ENCODE data around the gene OSBPL5. TPM values are rescaled to one million over a fixed set of nuclear protein-coding genes. Genes with fewer than 3 reads are reported as not detected.
"Not testable (repeated sequence)": the region's sequence is repeated elsewhere in the genome, so short reads cannot be mapped to it uniquely, and the experiment has no call there.

OSBPL5 gene
- total RNA-seq, 4 donors from 2014 or later, result 14.1 to 67.6 (median 31.8) TPM

DNA sequence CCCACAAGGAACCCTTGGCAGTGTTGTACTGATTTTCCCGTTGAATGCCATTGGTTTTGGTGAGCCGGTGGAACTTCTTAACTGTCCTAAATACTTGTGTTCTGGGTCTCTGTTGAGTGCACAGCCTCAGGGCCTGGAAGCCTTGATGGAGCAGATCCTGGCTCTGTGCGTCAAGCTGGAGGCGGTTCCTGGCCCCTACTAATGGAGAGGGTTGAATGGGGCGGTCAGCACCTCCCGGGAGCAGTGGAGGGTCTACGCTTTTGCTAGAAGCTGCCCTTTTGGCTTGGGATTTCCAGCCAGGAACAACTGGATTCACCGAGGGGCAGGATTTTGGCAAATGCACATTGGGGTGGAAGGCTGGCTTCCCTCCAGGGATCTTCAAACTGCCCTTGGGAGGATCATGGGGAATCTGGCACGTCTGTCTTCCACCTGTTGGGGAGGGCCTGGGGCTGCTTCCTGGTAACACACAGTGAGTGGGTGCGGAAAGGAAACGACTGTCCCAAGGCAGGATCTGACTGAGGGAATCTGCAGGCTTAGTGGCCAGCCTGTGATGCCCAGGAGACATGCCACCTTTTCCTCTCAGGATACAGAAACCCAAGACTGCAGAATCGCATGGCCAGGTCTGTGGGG lies 6.9 kb upstream of the OSBPL5 start:
- DNase-seq (ENCODE audit: low spot score) (no peak), ATAC-seq (ENCODE audit: low FRiP score) (no peak)
- TF ChIP-seq, protein P1, sequence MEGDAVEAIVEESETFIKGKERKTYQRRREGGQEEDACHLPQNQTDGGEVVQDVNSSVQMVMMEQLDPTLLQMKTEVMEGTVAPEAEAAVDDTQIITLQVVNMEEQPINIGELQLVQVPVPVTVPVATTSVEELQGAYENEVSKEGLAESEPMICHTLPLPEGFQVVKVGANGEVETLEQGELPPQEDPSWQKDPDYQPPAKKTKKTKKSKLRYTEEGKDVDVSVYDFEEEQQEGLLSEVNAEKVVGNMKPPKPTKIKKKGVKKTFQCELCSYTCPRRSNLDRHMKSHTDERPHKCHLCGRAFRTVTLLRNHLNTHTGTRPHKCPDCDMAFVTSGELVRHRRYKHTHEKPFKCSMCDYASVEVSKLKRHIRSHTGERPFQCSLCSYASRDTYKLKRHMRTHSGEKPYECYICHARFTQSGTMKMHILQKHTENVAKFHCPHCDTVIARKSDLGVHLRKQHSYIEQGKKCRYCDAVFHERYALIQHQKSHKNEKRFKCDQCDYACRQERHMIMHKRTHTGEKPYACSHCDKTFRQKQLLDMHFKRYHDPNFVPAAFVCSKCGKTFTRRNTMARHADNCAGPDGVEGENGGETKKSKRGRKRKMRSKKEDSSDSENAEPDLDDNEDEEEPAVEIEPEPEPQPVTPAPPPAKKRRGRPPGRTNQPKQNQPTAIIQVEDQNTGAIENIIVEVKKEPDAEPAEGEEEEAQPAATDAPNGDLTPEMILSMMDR (IDR thresholded peaks at IDR 0.05), result no peak

DNA sequence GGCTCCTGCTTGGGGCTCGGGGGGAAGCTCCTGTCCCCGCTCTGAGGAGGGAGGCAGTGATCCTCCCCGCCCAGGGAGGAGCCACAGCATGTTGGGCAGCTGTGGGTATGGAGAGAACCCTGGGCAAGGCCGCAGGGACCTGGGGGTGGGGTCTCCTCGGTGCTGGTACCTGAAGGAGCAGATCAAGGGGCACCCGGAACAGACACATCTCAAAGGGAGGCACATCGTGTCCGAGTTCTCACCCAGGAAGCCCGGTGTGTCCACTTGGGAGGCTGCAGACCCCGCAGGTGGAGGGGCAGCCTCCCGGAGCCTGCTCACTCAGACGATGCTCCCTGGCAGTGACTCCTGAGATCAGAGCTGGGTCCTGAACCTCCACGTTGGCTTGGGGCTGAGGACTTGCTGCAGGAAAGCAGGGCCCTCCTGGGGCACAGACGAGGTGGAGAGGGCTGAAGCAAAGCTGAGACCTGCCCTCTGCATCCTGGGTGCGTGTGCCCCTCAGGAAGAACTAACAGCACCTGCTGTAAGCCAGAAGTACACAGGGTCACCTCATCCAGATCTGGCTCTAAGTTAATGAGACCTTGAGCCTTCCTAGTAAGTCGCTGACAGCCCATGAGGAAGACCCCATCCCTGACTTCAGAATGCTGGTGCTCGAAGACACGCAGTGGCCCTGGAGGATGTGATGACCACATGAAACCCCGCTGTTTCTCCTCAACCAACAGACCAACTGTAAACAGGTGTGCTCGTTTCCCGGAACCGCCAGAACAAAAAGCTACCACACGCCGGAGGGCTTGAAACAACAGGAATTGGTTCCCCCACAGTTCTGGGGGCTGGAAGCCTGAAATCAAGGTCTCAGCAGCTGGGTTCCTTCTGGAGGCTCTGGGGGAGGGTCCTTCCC lies 5.9 kb upstream of the OSBPL5 start:
- DNase-seq (ENCODE audit: low spot score) (no peak), ATAC-seq (ENCODE audit: low FRiP score) (no peak)
- TF ChIP-seq, protein P1 (IDR thresholded peaks at IDR 0.05), result no peak

DNA sequence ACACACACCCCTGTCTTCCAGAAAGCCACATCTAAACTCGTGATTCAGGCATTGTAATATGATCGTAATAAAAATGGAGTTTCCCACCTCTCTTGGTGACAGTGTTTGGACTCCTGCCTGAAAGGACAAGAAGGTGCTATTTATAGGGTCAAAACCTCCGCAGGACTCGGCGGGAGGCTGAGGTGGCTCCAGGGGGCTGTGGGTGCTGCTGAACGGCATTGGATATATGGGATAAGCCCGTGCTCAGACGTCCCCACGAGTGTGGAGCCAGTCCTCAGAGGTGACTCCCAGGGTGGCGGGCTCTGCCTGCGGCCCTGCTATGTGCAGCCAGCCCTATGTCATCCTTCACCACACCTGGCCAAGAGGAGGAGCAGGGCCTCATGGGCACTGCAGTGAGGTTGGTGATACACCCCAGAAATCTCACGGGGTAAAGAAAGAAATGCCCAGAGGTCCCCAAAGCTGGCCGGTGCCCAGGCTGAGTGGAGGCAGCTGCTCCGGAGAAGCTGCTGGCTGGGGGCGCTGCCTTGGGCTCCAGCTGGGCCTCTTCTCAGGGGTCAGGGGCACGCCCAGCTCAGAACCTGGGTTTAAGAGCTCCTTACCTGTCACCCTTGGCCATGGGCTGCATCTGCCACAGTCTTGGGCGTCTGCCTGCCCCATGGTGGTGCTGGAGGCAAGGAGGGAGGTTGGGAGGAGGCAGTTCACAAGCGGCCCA lies 5.1 kb upstream of the OSBPL5 start:
- TF ChIP-seq, protein P1 (IDR thresholded peaks at IDR 0.05), result no peak
- DNase-seq (ENCODE audit: low spot score) (no peak), ATAC-seq (ENCODE audit: low FRiP score) (no peak)

DNA sequence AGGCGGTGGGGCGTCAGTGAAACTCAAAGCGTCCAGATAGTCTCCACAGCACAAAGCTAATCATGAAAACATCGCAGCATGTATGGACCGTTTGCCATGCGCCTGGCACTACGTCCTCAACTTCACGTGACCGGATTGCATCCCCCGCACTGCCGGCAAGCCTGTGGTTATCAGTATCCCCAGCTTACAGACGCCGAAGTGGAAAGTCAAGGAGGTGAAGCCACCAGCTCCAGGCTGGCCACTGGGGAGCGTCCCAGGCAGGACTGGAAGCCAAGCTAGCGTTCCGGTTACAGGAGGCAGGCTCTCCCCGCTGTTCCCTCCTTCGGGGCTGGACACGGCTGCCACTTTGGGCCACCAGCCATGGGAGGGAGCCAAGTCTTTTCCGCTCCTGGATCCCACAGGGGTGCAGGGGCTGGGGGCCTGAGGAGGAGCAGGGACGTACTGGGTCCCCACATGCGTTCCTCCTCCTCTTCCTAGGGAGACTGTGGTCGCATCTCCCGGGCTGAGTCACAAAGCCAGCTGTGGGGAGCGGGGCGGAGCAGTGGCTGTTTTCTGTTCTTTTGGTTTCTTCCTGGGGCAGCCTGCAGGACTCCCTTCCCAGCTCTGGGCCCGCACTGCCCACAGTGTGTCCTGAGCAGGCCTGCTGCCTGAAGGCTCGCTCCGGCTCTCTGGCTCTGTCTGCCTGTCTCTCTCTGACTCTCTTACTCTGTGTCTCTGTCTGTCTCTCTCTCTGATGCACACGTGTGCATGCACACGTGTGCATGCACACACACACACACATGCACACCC lies 4.3 kb upstream of the OSBPL5 start:
- DNase-seq (ENCODE audit: low spot score) (no peak), ATAC-seq (ENCODE audit: low FRiP score) (no peak)
- TF ChIP-seq, protein P1 (IDR thresholded peaks at IDR 0.05), result no peak

DNA sequence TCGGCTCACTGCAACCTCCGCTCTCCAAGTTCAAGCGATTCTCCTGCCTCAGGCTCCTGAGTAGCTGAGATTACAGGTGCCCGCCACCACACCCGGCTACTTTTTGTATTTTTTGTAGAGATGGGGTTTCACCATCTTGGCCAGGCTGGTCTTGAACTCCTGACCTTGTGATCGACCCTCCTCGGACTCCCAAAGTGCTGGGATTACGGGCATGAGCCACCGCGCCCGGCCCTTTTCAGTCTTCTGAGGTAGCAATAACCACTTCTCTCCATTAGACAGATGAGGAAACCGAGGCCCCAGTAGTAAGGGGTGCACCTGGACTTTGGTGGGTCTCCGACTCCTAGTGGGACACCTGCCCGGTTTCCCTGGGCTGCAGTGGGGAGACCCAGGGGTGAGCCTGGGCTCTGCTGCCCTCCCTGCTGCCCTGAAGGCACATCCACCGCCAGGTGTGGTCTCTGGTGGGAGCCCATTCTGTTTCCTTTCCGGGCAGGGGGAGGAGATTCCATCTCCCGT lies 3.7 kb upstream of the OSBPL5 start:
- not testable (repeated sequence) for ATAC-seq (ENCODE audit: low FRiP score); DNase-seq (ENCODE audit: low spot score)

DNA sequence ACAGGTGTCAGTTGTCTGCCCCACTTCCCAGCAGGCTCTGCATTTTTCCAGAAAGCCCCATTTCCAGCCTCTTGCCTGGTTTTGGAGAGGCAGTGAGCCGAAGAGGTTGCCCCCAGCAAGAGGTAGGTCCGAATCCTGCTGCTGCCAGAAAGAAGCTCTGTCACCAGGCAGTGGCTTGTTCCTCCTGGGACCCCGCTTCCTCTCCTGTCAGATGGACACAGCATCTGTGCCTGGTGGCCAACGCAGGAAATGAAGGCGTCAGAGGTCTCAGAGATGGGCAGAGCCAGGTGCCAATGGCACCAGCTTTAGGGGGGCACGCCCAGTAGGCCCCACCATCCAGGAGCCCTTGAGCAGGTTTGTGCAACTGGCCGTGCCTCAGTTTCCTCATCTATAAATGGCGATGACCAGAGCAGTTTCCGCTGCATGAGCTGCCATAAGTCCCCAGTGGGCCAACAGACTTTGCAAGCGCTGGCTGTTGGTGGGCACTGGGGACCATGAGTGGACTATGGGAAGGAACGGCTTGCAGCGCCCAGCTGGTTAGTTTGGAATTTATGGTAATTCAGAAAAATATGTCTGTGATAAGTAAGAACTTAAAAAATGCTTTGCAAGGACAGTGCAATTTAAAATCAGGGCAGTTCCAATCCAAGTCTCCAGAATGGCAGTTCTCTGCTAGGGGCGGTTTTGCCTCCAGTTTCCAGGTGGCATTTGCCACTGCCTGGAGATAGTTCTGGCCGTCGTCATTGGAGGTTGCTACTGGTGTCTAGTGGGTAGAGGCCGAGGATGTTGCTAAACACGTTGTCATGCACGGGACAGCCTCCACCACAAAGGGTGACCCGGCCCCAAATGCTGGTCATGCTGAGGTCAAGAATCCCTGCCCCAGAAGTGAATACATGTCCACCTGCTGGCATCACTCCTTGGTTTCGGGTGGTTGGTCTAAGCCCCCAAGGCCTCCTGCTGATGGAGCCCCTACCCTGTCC lies 2.3 kb upstream of the OSBPL5 start:
- no peak for DNase-seq (ENCODE audit: low spot score)
- TF ChIP-seq, protein P1 (IDR thresholded peaks at IDR 0.05), result no peak

More for the DNA sequence above, 2.3 kb upstream of the OSBPL5 start:
- no peak for ATAC-seq (ENCODE audit: low FRiP score)

Measured in omental fat pad (tissue), 4 donors.